SK-N-SH (cell line): ENCODE measurements around the gene MAP3K6. TPM values are rescaled to one million over a fixed set of nuclear protein-coding genes. Genes with fewer than 3 reads are reported as not detected.
A peak's percentile ranks its signal among the peaks of the same experiment; 100 is the strongest.

Experiments
- CTCF ChIA-PET: fragments of 300-600, 350-600 bp; formaldehyde crosslinking; extraction: SDS; loops from one replicate; lab custom pipeline; 2021; lab: Yijun Ruan, JAX
- POLR2A ChIA-PET: fragments of 350-600 bp; sonication (Branson Sonifier 250); formaldehyde crosslinking; extraction: SDS; loops from one replicate; lab custom pipeline; 2020; ENCODE audit warnings: antibody characterized with exemption, inconsistent platforms; lab: Yijun Ruan, JAX
- DNase-seq: peaks from one replicate; pipeline ENCODE4 v3.0.0; 2012
- H2AFZ ChIP-seq: fragments of 200-600 bp; sonication (generic); 2 replicates; pipeline ENCODE4 v1.8.1; 2016; ENCODE audit warnings: antibody characterized with exemption, mild to moderate bottlenecking, low read depth
- H3F3A ChIP-seq: fragments of 200-600 bp; sonication (generic); replicated peaks from 2 replicates; pipeline ENCODE3; 2016; ENCODE audit warnings: antibody characterized with exemption, mild to moderate bottlenecking; ENCODE audit not compliant: insufficient read depth
- H3K27ac ChIP-seq, 2 experiments: fragments of 200-500 bp in 1 of 2; fragments of 200-600 bp in 1 of 2; sonication (Bioruptor generic) in 1 of 2; sonication (generic), shearing (Covaris generic) in 1 of 2; 2 replicates each; pipeline versions ENCODE4 v1.5.1 to v1.6.1; 2014 to 2016; ENCODE audit warnings: low read depth in 2 of 2, inconsistent platforms in 1 of 2, low read length in 1 of 2, mild to moderate bottlenecking in 1 of 2, mixed read lengths in 1 of 2
- H3K27me3 ChIP-seq: fragments of 200-600 bp; sonication (generic), shearing (Covaris generic); 2 replicates; pipeline ENCODE4 v1.6.1; 2016; ENCODE audit warnings: mixed run types; ENCODE audit not compliant: insufficient read depth
- H3K36me3 ChIP-seq, 2 experiments: fragments of 200-500 bp in 1 of 2; fragments of 200-600 bp in 1 of 2; sonication (Bioruptor generic) in 1 of 2; sonication (generic) in 1 of 2; replicated peaks in 1 of 2; 2 replicates each; pipeline versions ENCODE3 to v1.5.1; 2014 to 2016; ENCODE audit warnings: low read length in 1 of 2, mild to moderate bottlenecking in 1 of 2; ENCODE audit not compliant: insufficient read depth in 2 of 2, control insufficient read depth in 1 of 2
- H3K4me1 ChIP-seq, 2 experiments: fragments of 200-500 bp in 1 of 2; fragments of 200-600 bp in 1 of 2; sonication (Bioruptor generic) in 1 of 2; sonication (generic), shearing (Covaris generic) in 1 of 2; 2 replicates each; pipeline versions ENCODE4 v1.5.1 to v1.6.1; 2014 to 2016; ENCODE audit warnings: low read depth in 1 of 2, low read length in 1 of 2, mixed run types in 1 of 2; ENCODE audit not compliant: insufficient read depth in 2 of 2, control insufficient read depth in 1 of 2
- H3K4me2 ChIP-seq: fragments of 200-600 bp; sonication (generic), shearing (Covaris generic); 2 replicates; pipeline ENCODE4 v1.6.1; 2017; ENCODE audit warnings: mixed run types
- H3K4me3 ChIP-seq, 2 experiments: fragments of 200-500 bp in 1 of 2; fragments of 200-600 bp in 1 of 2; sonication (Bioruptor generic) in 1 of 2; sonication (generic), shearing (Covaris generic) in 1 of 2; 2 replicates each; pipeline versions ENCODE4 v1.5.1 to v1.8.1; 2014 to 2016; ENCODE audit warnings: low read depth in 2 of 2, inconsistent platforms in 1 of 2, low read length in 1 of 2, mild to moderate bottlenecking in 1 of 2, mixed read lengths in 1 of 2, moderate library complexity in 1 of 2
- H3K79me2 ChIP-seq: fragments of 200-600 bp; sonication (generic); 2 replicates; pipeline ENCODE4 v1.8.1; 2017; ENCODE audit warnings: mild to moderate bottlenecking; ENCODE audit not compliant: insufficient read depth
- H3K9ac ChIP-seq: fragments of 200-600 bp; sonication (generic); 2 replicates; pipeline ENCODE4 v1.6.1; 2017; ENCODE audit warnings: mixed run types
- H3K9me2 ChIP-seq: fragments of 200-600 bp; sonication (generic); 2 replicates; pipeline ENCODE4 v1.6.1; 2017; ENCODE audit warnings: mixed run types
- H3K9me3 ChIP-seq: fragments of 200-600 bp; sonication (generic); 2 replicates; pipeline ENCODE4 v1.6.1; 2017; ENCODE audit warnings: mixed run types, mild to moderate bottlenecking, moderate library complexity
- H4K20me1 ChIP-seq: fragments of 200-600 bp; sonication (generic); 2 replicates; pipeline ENCODE4 v1.6.1; 2017; ENCODE audit warnings: mild to moderate bottlenecking, mixed run types; ENCODE audit not compliant: insufficient read depth
- CHD2 ChIP-seq: fragments of 150-350 bp; IDR thresholded peaks from 2 replicates; pipeline ENCODE4 v1.6.1; 2018; ENCODE audit warnings: low read length; ENCODE audit not compliant: partially characterized antibody
- EP300 ChIP-seq, 2 experiments: IDR thresholded peaks; 2 replicates each; pipeline versions ENCODE4 v1.4.0 to v1.6.1; 2012; ENCODE audit warnings: borderline replicate concordance in 1 of 2, low read depth in 1 of 2, low read length in 1 of 2
- FOXM1 ChIP-seq: IDR thresholded peaks from 2 replicates; pipeline ENCODE4 v1.4.0; 2012; ENCODE audit warnings: low read depth, mild to moderate bottlenecking
- JUND ChIP-seq: IDR thresholded peaks from 2 replicates; pipeline ENCODE4 v1.4.0; 2012
- MAX ChIP-seq: IDR thresholded peaks from 2 replicates; pipeline ENCODE4 v1.4.0; 2012; ENCODE audit warnings: low read depth
- MXI1 ChIP-seq: IDR thresholded peaks from 2 replicates; pipeline ENCODE4 v1.6.1; 2012; ENCODE audit warnings: mild to moderate bottlenecking, low read depth, low read length, improper control_type of control experiment
- NRF1 ChIP-seq: IDR thresholded peaks from 2 replicates; pipeline ENCODE4 v1.6.1; 2012; ENCODE audit warnings: low read depth, mild to moderate bottlenecking, low read length
- POLR2AphosphoS5 ChIP-seq: IDR thresholded peaks from 2 replicates; pipeline ENCODE4 v1.6.1; 2012; ENCODE audit warnings: low read depth, low read length
- RAD21 ChIP-seq: IDR thresholded peaks from 2 replicates; pipeline ENCODE4 v1.6.1; 2012; ENCODE audit warnings: mild to moderate bottlenecking, low read length
- RCOR1 ChIP-seq: fragments of 150-350 bp; IDR thresholded peaks from 2 replicates; pipeline ENCODE4 v1.6.1; 2017; ENCODE audit warnings: antibody characterized with exemption, low read length
- RFX5 ChIP-seq: IDR thresholded peaks from 2 replicates; pipeline ENCODE4 v1.6.1; 2012; ENCODE audit warnings: mild to moderate bottlenecking, improper control_type of control experiment, low read length
- RXRA ChIP-seq: IDR thresholded peaks from 2 replicates; pipeline ENCODE4 v1.4.0; 2012; ENCODE audit warnings: low read depth, mild to moderate bottlenecking, borderline replicate concordance
- TAF1 ChIP-seq: IDR thresholded peaks from 2 replicates; pipeline ENCODE4 v1.6.1; 2012; ENCODE audit warnings: low read depth, mild to moderate bottlenecking, low read length, moderate library complexity, borderline replicate concordance
- TEAD4 ChIP-seq: IDR thresholded peaks from 2 replicates; pipeline ENCODE4 v1.4.0; 2012; ENCODE audit warnings: mild to moderate bottlenecking, borderline replicate concordance; ENCODE audit not compliant: insufficient read depth
- USF1 ChIP-seq: IDR thresholded peaks from 2 replicates; pipeline ENCODE4 v1.4.0; 2012; ENCODE audit warnings: low read depth, borderline replicate concordance
- USF2 ChIP-seq: fragments of 150-350 bp; IDR thresholded peaks from 2 replicates; pipeline ENCODE4 v1.6.1; 2017; ENCODE audit warnings: antibody characterized with exemption, low read length, low read depth, borderline replicate concordance
- YY1 ChIP-seq: IDR thresholded peaks from 2 replicates; pipeline ENCODE4 v1.4.0; 2012; ENCODE audit warnings: low read depth, mild to moderate bottlenecking
- WGBS: methylation state at CpG from one replicate; pipeline ENCODE4 v1.1.6; 2017; ENCODE audit warnings: low lambda C conversion rate; 5-methylcytosine and 5-hydroxymethylcytosine counted together
- polyA plus RNA-seq, 3 experiments: library from polyadenylated mRNA; depleted of rRNA; stranded (reverse); fragments of >200 nt; gene quantifications; 2 replicates each; pipeline ENCODE4 v1.2.3, GENCODE V29; 2012

The MAP3K6 gene
- polyA plus RNA-seq, 1 of the 3 experiments (the other 2 are of a cell fraction), result 17.3 TPM

- H3K4me1 ChIP-seq, result peaks cover 4 to 14% of the 10 kb centered on the region in 2 experiments; a peak in 2 of 4 replicates
- no peaks in the 10 kb centered on the region for H3K27me3 ChIP-seq
- no peaks in the 10 kb centered on the region for H4K20me1 ChIP-seq
- H3K36me3 ChIP-seq, result peaks cover 0 to 24% of the 10 kb centered on the region in 2 experiments
- TF ChIP-seq YY1, result no peak
- TF ChIP-seq RXRA, result no peak
- TF ChIP-seq NRF1, result peak; percentile 65
- no peak for TF ChIP-seq EP300 (IDR thresholded peaks at IDR 0.05; ENCODE audit: borderline replicate concordance in 1 of 2, low read depth in 1 of 2, low read length in 1 of 2)
- no peak for TF ChIP-seq TEAD4
- TF ChIP-seq FOXM1, result no peak
- no peak for TF ChIP-seq USF2
- peak; percentile 5 for TF ChIP-seq POLR2AphosphoS5
- peak; percentile 78 for TF ChIP-seq RFX5
- no peak for TF ChIP-seq RCOR1
- no peak for TF ChIP-seq MAX
- no peak for TF ChIP-seq RAD21
- H3K27ac ChIP-seq, result peak overlapping the region; percentile 74 to 94
- H3K79me2 ChIP-seq, result peaks cover 9% of the 10 kb centered on the region; the same call in 1 of the 2 replicates
- H3K9me2 ChIP-seq, result no peaks in the 10 kb centered on the region
- ChIA-PET POLR2A (interaction anchor here (0.5 to 2.6 kb wide), 12 partner anchors 12 to 1282 kb away, joined by 3 to 24 read pairs (median 4); partner anchors contain the start of genes CD164L2 and GPR3), CTCF (interaction anchor here (0.6 to 9.6 kb wide), 26 partner anchors 9 to 291 kb away, joined by 3 to 154 read pairs (median 4); partner anchors contain the start of genes CD164L2, FCN3 and TMEM222)
- peaks cover 9% of the 10 kb centered on the region for H3F3A ChIP-seq
- DNase-seq, result peak; percentile 92
- 0% methylated on average over 9 of the region's 30 CpGs for WGBS
- peak overlapping the region; percentile 93 for H3K9ac ChIP-seq
- no peaks in the 10 kb centered on the region for H3K9me3 ChIP-seq
- peak overlapping the region; percentile 78 for H3K4me2 ChIP-seq
- peak overlapping the region; percentile 69 to 89 for H3K4me3 ChIP-seq
- peak overlapping the region; percentile 95 for H2AFZ ChIP-seq
Measured at GRCh38 chr1:27366113-27366410, 699 bp downstream of the MAP3K6 start.

- ChIA-PET CTCF (interaction anchor here (0.6 to 9.6 kb wide), 29 partner anchors 10 to 292 kb away, joined by 3 to 154 read pairs (median 4); partner anchors contain the start of genes CD164L2, FCN3 and TMEM222), POLR2A (interaction anchor here (0.5 to 2.6 kb wide), 15 partner anchors 9 to 1444 kb away, joined by 3 to 24 read pairs (median 4); partner anchors contain the start of genes CD164L2 and GPR3)
- no peaks in the 10 kb centered on the region for H4K20me1 ChIP-seq
- H3K4me3 ChIP-seq, result peak overlapping the region; percentile 69 to 89
- peaks cover 9% of the 10 kb centered on the region; the same call in 1 of the 2 replicates for H3K79me2 ChIP-seq
- peaks cover 0 to 27% of the 10 kb centered on the region in 2 experiments for H3K36me3 ChIP-seq
- peak overlapping the region; percentile 95 for H2AFZ ChIP-seq
- peaks cover 4 to 14% of the 10 kb centered on the region in 2 experiments; a peak in 2 of 4 replicates for H3K4me1 ChIP-seq
- H3K9ac ChIP-seq, result peak overlapping the region; percentile 93
- WGBS, result 2% methylated on average over 28 of the region's 40 CpGs
- peak overlapping the region; percentile 84 to 94 for H3K27ac ChIP-seq
- H3K9me3 ChIP-seq, result no peaks in the 10 kb centered on the region
- peak; percentile 97 for DNase-seq
- H3K9me2 ChIP-seq, result no peaks in the 10 kb centered on the region
- H3F3A ChIP-seq, result peaks cover 9% of the 10 kb centered on the region
- H3K4me2 ChIP-seq, result peak overlapping the region; percentile 78
- no peaks in the 10 kb centered on the region for H3K27me3 ChIP-seq
- peak; percentile 70; the same call in 1 of the 2 replicates for TF ChIP-seq POLR2AphosphoS5
- TF ChIP-seq MXI1, result no peak
- peak; percentile 46; the same call in 1 of the 2 replicates for TF ChIP-seq TAF1
- peak in 1 of 2 experiments; percentile 66; a peak in 3 of 4 replicates for TF ChIP-seq EP300 (IDR thresholded peaks at IDR 0.05; ENCODE audit: borderline replicate concordance in 1 of 2, low read depth in 1 of 2, low read length in 1 of 2)
- TF ChIP-seq JUND, result no peak
- TF ChIP-seq USF1, result no peak
- no peak for TF ChIP-seq RCOR1
- TF ChIP-seq MAX, result peak; percentile 29; the same call in 1 of the 2 replicates
- TF ChIP-seq CHD2, result no peak
Measured at GRCh38 chr1:27365372-27366112, 1.2 kb downstream of the MAP3K6 start.
